ENCODE measurements around the gene UNC119. TPM values are rescaled to one million over a fixed set of nuclear protein-coding genes. Genes with fewer than 3 reads are reported as not detected.
"Not testable (repeated sequence)": the region's sequence is repeated elsewhere in the genome, so short reads cannot be mapped to it uniquely, and the experiment has no call there.

Gene UNC119
- total RNA-seq, 1 donor from 2014 or later: 26.4 TPM

GRCh38 chr17:28522281-28522680, 30.1 kb downstream of the UNC119 start:
- not testable (repeated sequence) for DNase-seq (ENCODE audit: low read depth in 2 of 2)

DNA sequence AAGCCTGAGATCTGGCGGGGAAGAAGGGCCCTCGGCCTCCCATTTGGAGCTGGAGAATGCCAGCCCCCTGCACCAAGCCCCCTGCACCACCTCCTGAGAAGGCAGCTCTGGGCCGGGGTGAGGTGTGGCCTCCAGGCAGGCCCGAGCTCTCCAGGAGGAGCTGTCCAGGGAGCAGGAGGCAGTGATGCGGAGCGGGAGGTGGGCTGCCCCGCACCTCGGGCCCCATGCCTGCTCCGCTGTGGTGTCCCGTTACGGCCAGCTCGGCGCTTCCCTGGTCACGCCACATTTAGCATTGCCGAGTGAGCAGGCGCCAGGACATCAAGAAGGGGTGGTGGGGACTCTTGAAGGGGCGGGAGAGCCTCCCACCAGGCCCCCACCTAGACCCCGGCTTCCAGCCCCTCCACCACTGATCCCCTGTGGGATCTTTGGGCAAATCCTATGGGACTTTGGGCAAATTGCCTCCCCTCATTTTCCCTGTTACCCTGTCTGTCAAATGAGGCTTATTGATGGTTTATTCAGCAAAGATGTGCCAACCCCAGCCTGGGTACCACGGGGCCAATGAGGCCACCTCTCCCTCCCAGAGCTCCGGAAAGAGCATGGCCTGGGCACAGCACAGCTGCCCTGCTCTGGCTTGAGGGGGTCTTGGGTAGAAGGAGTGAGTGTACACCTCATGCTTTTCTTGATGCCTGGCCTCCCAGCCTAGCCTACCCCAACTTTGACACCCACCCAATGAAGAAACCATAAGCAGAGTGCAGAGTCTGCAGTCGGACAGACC, 30.9 kb downstream of the UNC119 start:
- no peak for DNase-seq (ENCODE audit: low read depth in 2 of 2)

- DNase-seq (ENCODE audit: low read depth in 2 of 2): no peak
These were observed 31.7 kb downstream of the UNC119 start for GRCh38 chr17:28520687-28521086.

DNA sequence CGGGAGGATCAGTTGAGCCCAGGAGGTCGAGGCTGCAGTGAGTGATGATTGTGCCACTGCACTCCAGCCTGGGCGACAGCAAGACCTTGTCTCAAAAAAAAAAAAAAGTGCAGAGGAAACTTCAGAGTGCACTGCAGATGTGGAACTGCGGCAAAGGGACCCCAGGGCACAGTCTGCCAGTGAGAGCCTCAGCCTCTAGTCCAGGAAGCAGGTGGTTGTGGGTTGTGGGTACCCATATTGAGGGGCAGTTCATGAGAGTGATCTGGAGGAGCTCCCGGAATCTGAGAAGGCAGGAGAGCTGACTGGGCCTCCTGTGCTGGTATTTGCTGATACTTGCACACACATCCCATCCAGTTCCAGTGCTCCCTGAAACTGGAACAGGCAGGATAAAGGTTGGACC, 33.2 kb downstream of the UNC119 start:
- no peak for DNase-seq (ENCODE audit: low read depth in 2 of 2)

- no peak for DNase-seq (ENCODE audit: low read depth in 2 of 2)
These were observed 33.8 kb downstream of the UNC119 start for GRCh38 chr17:28518578-28518977.

DNA sequence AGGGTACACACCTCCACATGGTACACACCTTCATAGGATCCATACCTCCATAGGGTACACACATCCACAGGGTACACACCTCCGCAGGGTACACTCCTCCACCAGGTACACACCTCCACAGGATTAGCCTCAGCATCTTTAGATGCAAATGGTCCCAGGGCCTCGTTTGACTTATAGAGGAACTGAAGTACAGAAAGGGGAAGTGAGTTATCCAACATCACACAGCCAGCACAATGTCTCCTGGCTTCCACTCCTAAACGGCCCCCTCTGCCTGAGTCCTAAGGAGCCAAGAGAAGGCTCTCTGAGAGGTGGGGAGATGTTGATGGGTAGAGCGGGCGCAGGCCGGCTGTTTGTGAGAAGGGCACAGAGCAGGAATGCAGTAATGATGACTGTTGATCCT, 34.3 kb downstream of the UNC119 start:
- DNase-seq (ENCODE audit: low read depth in 2 of 2): no peak

DNA sequence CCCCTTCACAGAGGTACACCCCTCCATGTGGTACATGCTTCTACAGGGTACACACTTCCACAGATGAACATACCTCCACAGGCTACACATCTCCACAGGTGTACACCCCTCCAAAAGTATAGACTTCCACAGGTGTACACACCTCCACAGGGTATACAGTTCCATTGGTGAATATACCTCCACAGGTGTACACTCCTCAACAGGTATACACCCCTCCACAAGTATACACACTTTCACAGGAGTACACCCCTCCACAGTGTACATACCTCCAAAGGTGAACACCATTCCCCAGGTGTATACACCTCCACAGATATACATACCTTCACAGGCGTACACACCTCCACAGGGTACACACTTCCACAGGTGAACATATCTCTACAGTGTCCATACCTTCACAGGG, 36.9 kb downstream of the UNC119 start:
- DNase-seq (ENCODE audit: low read depth in 2 of 2): no peak

GRCh38 chr17:28514561-28515002, 37.8 kb downstream of the UNC119 start:
- DNase-seq (ENCODE audit: low read depth in 2 of 2): no peak

DNA sequence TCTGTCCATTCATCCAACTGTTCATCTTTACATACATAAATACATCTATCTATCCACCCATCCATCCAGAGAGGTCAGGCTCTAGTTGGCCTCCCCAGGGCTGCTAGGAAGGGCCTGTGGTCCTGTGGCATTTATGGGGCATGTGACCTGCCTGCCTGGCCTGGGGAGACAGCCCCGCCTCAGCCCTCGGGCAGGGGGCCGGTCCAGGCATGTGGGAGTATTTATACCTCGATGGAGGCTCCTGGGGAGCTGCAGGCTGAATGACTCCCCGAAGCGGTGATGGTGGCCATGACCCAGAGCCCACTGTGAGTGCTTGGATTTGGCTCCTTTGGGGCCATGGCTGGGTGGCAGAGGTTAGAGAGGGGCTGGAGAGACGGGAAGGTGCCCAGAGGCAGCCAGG, 38.9 kb downstream of the UNC119 start:
- no peak for DNase-seq (ENCODE audit: low read depth in 2 of 2)

- no peak for DNase-seq (ENCODE audit: low read depth in 2 of 2)
These were observed 40.5 kb downstream of the UNC119 start for GRCh38 chr17:28511858-28512461.

DNA sequence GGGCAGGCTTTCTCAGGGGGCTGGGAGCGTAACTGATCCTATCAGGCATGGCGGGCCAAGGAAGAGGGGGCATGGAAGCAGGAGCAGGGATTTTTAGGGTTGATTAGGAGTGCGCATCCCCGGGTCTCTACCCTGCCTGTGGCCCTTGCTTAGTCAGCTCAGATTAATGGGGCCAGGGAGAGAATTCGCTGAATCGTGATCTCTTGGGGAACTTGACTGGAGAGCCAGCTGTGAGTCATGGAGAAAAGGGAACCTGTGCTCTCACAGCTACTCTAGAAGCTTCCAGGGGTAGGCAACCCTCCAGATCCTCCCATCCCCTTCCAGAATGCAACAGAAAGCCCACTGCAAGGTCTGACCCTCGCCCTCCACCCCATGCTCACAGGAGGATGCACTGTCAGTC, 42.6 kb downstream of the UNC119 start:
- DNase-seq (ENCODE audit: low read depth in 2 of 2): no peak

DNA sequence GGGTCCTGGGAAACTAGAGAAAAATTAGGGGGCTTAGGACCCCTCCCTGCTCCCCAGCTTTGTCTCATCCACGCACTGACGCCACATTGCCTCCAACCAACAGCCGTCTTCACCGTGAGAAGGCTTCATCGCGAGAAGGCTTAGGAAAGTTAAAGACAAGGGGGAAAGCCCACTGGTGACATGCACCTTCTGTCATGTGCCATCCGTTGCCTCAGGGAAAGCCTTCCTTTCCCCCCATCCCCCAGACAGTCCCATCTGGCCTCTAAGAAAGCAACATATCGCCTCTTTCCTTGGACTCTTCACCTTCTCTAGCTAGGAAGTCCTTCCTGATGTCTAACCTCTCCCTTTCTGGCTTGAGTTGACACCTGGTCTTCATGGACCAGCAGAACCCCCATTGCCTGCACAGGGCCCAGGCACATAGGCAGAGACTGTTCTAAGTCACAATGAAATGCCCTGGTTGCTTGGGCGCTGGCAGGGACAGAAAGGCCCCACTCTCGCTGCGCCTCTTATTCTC, 44.2 kb downstream of the UNC119 start:
- DNase-seq (ENCODE audit: low read depth in 2 of 2): no peak

GRCh38 chr17:28507567-28508203, 44.7 kb downstream of the UNC119 start:
- no peak for DNase-seq (ENCODE audit: low read depth in 2 of 2)

DNA sequence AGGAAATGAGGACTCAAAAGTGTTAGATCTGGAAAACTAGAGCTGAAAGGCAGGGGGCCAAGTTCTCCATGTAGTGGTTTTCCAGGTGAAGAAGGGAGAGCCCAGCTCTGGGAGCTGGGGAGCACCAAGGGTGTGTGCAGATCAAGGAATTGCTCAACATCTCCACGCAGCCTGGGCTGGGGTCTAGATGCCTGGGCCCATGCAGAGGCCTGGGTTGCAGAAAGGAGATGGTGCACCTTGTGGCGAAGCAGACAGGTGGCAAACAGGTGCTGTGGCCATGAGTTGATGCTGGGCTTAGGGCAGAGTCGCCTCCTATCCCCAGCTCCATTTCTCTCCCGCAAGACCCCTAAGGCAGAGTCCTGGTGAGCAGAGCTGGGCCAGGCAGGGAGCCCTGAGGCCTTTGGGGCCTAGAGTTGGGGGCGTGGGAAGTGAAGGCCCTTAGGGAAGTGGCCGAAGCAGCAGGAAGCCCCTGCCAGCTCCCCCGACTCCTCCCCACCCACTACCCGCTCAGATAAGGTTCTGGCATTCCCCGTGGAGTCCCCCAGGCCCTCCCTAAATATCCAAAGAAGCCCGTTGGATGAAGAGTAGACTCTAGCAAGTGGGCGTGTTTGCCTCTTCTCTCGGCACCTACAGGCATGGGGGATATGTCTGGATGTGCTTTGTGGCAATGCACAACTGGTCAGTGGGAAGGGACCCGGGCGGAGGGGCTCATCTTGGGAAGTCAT, 45.5 kb downstream of the UNC119 start:
- no peak for DNase-seq (ENCODE audit: low read depth in 2 of 2)

DNA sequence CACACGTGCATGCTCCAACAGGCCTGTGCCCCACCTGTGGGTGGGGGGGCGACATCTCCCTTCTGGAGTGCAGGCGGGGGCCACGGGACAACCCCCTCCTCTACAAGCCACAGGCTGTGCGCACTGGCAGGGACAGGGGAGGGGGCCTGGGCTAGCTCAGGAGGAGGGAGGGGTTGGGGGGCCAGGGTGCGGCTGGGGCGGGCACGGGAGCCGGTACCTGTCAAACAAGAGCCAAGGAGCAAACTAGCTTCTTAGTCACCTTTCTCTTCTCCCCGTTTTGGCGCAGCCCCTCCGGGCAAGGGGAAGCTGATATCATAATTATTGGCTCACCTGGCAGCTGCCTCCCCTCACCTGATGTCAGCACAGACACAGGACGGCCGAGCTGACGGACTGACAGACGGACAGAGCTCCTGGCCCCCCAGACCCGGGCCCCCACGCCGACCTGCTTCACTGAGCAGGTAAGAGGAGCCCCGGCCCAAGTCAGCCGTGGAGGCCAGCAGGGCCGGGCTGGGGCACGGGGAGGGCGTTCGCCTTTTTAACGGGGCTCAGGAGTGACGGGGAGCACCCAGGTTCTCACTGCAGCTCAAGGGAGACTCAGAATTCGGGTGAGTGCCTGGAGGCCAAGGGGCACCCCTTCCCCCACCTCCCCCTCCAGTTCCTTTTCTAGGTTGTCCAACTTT, 46.3 kb downstream of the UNC119 start, which contains the start of gene FOXN1:
Gene FOXN1, plus strand, starts transcription at position 363 of the 680 bp plus-strand sequence. CDS start 17,622 bp downstream, outside the sequence.
- DNase-seq (ENCODE audit: low read depth in 2 of 2): no peak

- DNase-seq (ENCODE audit: low read depth in 2 of 2): no peak
These were observed 49.0 kb downstream of the UNC119 start for GRCh38 chr17:28503420-28503819.

- no peak for DNase-seq (ENCODE audit: low read depth in 2 of 2)
These were observed 50.8 kb downstream of the UNC119 start for GRCh38 chr17:28501421-28502284.

GRCh38 chr17:28500712-28501379, 51.6 kb downstream of the UNC119 start:
- no peak for DNase-seq (ENCODE audit: low read depth in 2 of 2)

GRCh38 chr17:28499684-28500357, 52.6 kb downstream of the UNC119 start:
- no peak for DNase-seq (ENCODE audit: low read depth in 2 of 2)
